GM19328 (cell line): ENCODE measurements around the gene ERAP2.

Source experiments
- ATAC-seq: cut with Tn5 transposase; IDR thresholded peaks from one replicate; pipeline ENCODE4 v1.9.1; 2021; ENCODE audit warnings: mild to moderate bottlenecking, moderate library complexity; ENCODE audit not compliant: unreplicated experiment

The ERAP2 gene

GRCh38 chr5:96893342-96893741, 17.0 kb downstream of the ERAP2 start:
- no peak for ATAC-seq

GRCh38 chr5:96896276-96896675, 20.0 kb downstream of the ERAP2 start:
- peak; percentile 49 for ATAC-seq

DNA sequence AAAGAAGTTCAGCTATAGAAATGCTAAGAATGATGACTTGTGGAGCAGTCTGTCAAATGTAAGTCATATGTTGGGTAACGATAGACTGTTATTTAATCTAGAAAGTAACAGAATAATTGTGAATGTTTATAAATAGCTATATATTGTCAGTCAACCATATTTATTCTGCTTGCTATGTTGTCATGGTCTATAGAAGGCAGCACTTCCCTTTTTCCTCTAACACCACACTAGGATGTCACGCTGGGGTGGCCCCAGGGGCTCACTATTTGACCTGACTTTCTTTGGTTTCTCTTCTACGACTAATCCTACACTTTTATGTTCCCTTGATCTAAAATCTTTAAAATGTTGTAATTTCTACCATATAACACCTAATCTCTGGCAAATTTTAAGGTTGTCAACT, 20.5 kb downstream of the ERAP2 start:
- ATAC-seq = peak; percentile 90

DNA sequence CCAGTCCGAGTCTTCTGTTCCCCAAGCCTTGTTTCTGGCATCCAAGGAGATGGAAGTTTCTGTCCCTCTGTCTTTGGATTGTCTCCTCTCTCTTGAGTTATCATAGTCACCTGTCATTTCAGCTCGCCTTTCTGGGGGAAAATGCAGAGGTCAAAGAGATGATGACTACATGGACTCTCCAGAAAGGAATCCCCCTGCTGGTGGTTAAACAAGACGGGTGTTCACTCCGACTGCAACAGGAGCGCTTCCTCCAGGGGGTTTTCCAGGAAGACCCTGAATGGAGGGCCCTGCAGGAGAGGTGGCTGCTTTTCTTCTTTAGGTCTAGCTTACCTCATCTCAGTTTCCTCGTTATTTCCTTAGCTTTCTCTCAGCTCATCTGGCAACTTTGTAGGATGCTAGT, 25.1 kb downstream of the ERAP2 start:
- no peak for ATAC-seq

- ATAC-seq = no peak
These were observed 25.5 kb downstream of the ERAP2 start for GRCh38 chr5:96901841-96902240.

DNA sequence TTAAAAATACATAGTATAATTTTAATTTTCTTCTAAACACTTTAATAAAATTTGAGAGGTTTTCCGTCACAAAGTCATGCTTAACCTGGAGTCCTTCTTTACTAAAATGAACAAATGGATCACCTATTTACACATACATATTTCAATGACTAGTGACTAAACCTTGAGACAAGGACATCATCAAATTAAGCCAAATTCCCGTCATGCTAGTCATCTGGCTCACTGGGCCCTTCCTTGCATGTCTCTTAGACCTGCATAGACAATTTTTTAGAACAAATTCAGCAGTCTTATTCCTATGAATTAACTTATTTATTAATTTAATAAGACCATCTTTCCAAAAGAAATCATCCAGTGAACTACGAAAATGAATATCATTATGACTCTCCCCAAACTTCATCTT, 26.6 kb downstream of the ERAP2 start:
- ATAC-seq = no peak

GRCh38 chr5:96903300-96903699, 27.0 kb downstream of the ERAP2 start:
- no peak for ATAC-seq

DNA sequence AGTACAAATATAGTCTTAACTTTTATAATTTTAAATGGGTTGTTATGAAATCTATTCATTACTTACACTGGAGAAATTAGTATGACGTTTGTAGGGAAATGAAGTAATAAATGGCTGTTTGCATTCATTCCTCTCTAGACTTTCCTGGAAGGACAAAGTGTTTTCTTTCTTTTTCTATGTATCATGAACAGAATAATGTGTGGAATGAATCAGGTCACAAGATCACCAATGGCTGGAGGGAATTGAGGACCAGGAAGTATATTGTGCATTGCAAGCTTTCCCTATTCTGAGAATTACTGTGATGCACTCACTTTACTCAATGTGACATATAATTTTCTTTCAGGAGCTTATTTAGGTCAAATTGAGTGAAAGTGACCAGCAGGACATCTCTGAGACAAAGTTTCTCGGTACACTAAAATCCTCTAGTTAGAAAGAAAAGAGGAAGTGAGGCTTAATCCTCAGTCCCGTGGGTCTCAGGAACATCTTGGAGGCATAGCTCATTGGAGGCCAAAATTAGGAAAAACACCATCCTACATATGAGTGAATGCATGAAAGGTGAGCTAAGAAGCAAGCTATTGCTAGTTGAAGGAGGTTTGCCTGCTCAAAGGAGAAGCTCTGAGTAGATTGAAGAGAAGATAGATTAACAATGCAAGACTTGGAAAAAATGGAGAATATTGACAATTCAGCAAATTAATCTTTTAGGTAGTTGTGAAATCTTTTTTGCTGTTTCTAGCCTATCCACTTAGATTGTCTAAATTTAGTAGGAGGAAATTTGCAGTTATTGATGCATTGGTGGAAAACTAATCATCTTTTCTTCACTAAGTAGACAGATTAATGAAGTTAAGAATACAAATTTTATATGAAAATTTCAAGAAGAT, 28.0 kb downstream of the ERAP2 start:
- no peak for ATAC-seq

DNA sequence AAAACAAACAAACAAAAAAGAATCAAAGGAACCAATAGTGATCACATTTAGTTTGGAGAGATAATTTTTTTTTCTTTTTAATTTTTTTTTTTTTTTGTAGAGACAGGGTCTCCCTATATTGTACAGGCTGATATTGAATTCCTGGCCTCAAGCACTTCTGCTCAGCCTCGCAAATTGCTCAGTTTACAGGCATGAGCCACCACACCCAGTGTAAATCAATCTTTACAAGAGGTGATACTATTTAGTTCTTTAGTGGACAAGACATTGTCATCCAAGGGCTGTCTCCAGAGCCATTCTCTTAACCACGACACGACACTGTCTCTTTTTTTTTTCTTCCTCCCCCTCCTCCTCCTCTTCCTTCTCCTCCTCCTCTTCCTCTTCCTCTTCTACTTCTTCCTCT, 29.6 kb downstream of the ERAP2 start:
- no peak for ATAC-seq

DNA sequence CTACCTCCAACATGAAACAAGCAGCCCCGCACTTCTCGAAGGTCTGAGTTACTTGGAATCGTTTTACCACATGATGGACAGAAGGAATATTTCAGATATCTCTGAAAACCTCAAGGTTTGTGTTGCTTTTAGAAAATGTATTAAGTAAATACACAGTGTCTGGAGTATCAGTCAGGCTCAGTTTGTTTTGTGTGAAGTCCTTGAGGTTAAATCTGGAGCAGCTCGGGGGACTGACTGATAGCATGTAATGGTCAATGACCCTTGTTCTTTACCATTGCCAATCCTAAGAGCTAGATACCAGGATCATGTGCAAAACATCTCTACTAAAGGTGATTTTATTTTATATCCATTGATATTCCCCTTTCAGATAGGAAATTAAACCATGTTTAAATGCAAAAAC, 32.7 kb downstream of the ERAP2 start:
- ATAC-seq = no peak

- no peak for ATAC-seq
These were observed 33.1 kb downstream of the ERAP2 start for GRCh38 chr5:96909435-96909834.

DNA sequence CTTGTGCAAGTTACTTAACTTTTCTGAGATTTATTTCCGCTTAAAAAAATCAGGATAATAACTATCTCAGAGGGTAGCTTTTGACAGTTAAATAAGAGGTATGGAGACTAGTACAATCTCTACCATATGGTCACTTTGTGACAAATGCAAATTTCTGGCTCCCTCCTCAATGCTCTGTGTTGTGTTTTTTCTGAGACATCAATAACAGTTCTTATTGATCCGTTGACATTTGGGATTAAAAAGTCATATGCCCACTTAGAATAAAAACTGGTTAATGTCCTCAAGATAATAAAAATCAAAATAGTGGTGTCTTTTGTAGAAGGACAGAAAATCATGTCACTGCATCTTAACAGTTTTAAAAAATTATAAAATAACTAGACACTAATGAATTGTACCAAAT, 34.8 kb downstream of the ERAP2 start:
- ATAC-seq = no peak

- no peak for ATAC-seq
These were observed 36.9 kb downstream of the ERAP2 start for GRCh38 chr5:96913233-96913632.

DNA sequence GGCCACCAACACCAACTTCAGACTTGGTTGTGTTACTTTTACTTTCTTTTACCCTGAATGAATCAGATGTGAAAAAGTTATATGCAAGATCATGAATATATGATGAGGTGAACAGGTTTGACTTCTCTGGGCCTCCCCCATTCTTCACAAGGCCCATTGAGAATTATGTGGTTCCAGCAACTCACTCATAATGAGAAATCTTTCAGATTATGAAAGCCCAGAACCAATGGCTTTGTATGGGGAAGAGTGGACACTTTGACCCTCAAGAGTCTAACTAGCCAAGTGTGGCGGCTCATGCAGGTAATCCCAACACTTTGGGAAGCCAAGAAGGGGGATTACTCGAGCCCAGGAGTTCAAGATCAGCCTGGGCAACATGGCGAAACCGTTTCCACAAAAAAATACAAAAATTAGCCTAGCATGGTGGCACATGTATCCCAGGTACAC, 43.5 kb downstream of the ERAP2 start:
- ATAC-seq = no peak

DNA sequence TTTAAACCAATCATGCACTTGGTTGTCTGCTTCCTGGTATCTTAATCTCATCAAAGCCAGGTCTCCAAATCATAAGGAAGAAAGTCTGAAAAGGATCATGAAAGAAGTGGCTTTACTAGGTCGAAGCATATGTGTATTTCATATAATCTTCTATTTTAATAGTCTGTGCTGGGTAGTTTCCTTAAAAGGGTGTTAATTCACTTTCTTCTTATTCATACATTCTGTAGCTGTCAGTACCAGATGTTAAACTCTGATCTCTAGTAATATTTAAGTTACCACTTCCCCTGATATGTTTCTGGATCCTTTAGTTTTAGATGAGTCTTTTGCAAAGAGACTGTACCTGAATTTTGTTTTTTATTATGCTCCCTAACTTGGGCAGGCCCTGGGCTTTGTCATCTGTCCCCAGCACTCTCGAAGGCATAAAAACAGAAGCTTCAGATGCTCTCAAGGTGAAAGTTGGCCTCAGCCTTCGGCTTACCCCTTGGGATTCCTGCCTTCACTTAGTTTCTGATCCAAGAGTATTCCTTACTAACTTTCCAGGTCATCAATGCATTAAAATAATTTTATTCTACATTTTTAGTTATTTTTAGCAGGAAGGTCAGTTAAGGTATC, 44.5 kb downstream of the ERAP2 start:
- no peak for ATAC-seq

DNA sequence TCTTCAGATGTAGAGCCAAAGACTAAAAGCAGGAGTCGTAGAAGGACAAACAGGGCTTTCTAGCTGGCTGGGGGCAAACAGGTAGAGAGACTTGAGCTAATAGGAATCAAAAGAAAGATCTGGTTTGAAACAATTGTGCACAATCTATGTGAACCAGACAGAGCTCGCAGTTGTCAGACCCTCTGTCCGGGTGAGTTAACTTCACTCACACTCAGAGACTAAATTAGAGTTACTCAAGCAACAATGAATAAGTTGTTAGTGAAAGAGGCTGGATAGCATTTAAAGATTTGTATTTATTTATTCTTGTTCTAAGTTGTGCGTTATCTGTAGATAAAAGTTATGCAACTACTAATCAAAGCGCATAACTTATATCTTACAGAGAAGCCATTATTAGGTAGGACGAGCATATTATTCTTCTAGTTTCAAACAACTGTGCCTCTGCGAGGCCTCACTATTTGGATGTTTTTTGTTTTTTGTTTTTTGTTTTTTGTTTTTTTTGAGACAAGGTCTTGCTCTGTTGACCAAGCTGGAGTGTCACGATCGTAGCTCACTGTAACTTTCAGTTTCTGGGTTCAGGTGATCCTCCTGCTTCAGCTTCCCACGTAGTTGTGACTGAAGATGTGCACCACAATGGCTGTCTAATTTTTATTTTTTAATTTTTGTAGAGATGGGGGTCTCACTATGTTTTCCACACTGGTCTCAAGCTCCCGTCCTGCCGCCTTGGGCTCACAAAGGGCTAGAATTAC, 46.4 kb downstream of the ERAP2 start:
- no peak for ATAC-seq

- ATAC-seq = no peak
These were observed 47.7 kb downstream of the ERAP2 start for GRCh38 chr5:96924016-96924443.

DNA sequence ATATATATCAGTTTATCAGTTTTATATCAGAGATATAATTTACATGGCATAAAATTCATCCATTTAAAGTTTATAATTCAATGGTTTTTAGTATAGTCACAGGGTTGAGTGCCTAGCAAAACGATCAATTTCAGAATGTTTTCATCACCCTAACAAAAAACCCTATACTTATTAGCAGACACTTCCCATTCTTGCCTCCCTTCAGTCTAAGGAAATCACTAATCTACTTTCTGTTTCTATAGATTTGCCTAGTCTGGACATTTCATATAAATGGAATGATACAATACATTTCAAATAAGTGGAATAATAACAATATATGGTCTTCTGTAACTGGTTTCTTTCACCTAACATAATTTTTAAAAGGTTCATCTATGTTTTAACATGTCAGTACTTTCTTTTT, 50.0 kb downstream of the ERAP2 start:
- no peak for ATAC-seq

GRCh38 chr5:96927008-96927407, 50.7 kb downstream of the ERAP2 start:
- ATAC-seq = no peak

DNA sequence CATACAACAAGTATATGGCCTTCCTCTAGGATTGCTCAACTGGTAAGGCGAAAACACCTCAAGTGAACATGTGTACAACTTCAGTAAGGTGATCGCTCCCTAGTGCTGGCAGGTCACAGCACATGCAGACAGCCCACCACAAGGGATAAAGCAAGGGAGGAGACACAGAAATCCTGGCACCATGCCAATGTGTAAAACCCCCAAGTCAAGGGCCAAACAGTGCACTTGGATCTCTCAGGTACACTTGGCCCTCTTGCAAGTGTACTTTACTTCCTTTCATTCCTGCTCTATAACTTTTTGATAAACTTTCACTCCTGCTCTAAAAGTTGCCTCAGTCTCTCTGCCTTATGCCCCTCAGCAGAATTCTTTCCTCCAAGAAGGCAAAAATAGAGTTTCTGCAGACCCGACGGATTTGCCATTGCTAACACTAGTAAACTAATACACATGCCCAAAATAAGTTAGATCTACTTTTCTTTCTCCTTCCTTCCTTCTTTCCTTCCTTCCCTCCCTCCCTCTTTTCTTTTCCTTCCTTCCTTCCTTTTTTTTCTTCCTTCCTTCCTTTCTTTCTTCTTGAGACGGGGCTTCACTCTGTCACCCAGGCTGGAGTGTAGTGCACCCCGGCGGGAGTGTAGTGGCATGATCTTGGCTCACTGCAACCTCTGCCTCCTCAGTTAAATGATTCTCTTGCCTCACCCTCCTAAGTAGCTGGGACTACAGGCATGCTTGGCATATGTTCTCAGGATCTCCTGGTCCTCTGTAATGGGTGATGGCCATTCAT, 52.8 kb downstream of the ERAP2 start:
- no peak for ATAC-seq

DNA sequence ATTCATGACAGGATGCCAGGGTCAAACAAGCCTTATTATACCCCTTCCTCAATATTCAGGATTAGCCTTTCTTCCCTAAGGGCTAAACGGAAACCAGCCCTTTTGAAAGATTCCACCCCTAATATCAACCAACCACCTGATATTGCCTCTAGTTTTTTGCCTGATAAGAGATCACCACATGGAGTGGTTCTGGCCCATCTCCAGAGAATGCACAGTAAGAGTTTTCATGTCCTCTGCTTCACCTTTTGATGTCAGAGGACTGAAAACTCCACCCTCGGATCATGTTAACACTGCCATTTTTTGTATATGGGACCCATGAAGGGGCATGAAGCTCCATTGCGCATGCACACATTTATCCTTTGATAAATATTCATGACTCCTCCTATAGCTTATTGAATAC, 53.8 kb downstream of the ERAP2 start:
- ATAC-seq = no peak
